GM21529 (cell line): Measurements from ENCODE around the gene OLIG2.

ENCODE experiments used
- ATAC-seq: cut with Tn5 transposase; IDR thresholded peaks from one replicate; pipeline ENCODE4 v1.9.1; 2021; ENCODE audit not compliant: unreplicated experiment

Gene OLIG2

DNA sequence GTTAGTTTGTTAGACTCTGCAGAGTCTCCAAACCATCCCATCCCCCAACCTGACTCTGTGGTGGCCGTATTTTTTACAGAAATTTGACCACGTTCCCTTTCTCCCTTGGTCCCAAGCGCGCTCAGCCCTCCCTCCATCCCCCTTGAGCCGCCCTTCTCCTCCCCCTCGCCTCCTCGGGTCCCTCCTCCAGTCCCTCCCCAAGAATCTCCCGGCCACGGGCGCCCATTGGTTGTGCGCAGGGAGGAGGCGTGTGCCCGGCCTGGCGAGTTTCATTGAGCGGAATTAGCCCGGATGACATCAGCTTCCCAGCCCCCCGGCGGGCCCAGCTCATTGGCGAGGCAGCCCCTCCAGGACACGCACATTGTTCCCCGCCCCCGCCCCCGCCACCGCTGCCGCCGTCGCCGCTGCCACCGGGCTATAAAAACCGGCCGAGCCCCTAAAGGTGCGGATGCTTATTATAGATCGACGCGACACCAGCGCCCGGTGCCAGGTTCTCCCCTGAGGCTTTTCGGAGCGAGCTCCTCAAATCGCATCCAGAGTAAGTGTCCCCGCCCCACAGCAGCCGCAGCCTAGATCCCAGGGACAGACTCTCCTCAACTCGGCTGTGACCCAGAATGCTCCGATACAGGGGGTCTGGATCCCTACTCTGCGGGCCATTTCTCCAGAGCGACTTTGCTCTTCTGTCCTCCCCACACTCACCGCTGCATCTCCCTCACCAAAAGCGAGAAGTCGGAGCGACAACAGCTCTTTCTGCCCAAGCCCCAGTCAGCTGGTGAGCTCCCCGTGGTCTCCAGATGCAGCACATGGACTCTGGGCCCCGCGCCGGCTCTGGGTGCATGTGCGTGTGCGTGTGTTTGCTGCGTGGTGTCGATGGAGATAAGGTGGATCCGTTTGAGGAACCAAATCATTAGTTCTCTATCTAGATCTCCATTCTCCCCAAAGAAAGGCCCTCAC lies at the start of gene OLIG2:
Gene OLIG2 (plus strand): TSS at position 447 of the 954 bp plus-strand sequence. CDS start 928 bp downstream, outside the sequence.
- no peak for ATAC-seq

DNA sequence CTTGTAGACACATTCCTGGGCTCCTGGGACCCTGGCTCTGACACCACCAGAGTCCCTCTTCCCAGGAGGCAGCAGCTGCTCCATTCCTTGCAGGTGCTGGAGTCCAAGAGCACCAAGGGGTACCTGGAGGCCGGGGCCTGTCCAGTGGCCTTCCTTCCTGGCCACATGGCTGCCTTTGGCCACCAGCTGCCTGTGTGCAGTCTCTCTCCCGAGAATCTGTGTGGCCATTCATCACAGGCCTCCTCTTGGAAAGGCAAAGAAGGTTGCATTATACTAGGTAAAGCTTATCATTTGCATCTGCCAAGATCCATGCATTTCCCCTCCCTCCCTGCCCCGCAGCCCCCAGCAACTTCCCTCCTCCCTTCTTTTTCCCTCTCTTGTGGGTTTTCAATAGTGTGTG lies 48.9 kb upstream of the OLIG2 start:
- ATAC-seq, result no peak

DNA sequence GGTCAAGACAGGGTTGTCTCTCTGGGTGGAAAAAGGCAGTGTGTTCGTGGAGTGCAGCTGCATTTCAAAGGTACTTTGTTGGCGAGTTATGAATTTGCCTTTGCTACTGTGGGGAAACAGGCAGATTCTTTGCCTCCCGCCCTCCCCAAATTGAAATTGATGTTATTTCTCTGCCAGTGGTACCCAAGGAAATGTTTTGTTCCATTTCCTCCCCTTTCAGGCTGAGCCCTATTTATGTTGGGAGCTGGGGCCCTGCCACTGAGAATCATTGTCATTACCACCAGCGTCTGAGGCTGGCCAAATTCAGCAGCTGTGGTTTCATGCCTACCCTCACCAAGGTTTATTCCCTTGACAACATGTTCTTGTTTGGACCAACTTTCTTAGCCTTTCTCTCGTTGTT lies 48.5 kb upstream of the OLIG2 start:
- ATAC-seq, result no peak

DNA sequence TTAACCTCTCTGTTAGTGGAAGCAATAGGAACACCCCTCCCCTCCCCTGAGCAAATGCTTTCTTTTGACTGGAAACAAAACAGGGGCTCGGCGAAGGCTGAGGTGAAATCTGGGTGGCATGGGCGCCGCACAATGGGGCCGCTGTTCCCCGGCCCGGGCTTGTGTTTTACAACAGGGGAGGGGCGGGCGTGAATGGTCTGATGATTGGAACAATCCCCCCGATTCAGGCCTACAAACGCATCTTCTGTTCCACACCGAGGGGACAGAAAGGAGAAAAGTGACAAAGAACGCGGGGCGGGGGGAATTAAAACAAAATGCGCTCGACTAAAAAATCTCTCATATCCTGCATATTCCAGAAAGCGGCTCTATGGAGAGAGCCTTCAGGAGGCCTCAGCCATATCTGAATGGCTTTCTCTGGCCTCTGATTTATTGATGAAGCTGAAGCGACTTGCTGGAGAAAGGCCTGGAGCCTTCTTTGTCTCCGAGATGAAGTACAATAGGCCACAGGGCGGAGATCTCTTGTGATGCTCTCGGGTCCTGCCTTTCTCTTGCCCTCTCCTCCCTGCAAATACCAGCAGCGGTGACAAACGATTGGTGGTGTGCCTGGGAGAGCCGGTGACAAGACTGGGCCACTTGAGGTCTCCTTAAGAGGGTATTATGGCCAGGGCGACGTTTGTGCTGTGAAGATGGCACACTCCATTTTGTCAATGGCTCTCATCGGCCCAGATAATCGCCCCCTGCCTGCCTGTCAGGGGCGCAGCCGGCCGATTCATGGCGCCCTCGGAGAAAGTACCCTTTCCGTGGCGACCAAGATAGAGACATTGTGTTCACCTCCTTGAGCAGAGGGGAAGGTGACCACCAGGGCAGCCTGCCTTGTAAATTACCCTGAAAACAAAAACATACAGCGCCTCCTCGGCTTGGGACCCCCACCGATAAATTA lies 47.1 kb upstream of the OLIG2 start:
- no peak for ATAC-seq

DNA sequence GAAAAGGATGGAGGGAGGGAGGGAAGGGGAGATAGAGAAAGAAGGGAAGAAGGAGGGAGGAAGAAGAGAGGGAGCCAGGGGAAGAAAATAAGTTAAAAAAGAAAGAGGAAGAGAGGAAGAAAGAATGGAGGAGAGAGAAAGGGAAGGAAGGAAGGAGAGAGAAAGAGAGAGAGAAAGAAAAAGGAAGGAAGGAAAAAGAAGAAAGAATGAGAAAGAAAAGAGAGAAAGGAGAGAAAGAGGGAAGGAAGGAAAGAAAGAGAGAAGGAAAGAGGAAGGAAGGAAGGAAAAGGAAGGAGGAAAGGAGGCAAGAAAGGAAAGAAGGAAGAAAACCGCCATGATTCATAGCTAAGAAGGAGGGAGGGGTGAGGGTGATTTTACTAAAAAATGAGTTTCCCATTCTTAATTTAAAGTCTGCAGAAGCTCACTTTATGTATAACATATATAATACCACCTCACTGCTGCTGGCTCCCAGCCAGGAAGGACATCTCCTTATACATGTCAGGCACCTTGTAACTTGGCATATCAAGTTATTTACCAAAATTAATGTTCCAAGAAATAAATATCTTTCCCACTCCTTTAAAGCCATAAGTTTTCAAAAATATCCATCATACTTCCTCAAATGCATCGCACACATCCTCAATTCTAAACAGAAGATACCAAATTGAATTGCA lies 46.0 kb upstream of the OLIG2 start:
- no peak for ATAC-seq

DNA sequence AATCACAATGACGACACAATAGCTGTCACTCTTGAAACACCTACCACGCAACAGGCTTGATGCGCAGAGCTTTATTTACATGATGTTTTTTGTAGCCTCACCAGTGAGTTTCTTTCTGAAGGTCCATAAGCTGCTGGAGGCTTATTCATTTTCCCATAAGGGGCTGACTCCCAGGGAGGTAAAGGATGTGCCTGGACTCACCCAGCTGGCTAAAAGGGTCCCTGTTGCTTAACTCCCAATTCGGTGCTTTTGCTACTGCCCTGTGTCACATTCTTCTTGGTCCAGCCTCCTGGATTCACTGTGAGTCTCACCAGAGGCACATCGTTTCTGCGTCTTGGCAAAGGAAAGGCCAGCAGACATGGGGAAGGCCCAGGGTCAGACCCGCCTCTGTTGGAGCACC lies 44.6 kb upstream of the OLIG2 start:
- ATAC-seq, result no peak

DNA sequence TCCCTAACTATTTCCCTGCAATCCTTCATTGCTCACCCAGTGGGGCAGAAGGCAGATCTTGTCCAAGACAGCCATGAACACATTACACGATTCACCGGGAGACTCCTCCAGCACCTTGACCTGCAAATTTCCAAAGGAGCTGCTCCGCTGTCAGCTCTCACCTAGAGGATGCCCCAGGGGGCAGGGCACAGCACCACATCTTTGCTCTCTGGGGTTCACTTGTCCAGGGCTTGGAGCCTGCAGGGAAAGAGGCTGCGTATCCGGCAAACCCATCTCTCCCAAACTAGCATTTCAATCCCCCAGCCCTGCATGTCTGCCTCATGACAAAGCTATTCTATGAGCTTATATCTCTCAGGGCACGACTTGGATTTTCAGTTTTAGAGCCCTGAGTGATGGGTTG lies 35.1 kb upstream of the OLIG2 start:
- no peak for ATAC-seq

DNA sequence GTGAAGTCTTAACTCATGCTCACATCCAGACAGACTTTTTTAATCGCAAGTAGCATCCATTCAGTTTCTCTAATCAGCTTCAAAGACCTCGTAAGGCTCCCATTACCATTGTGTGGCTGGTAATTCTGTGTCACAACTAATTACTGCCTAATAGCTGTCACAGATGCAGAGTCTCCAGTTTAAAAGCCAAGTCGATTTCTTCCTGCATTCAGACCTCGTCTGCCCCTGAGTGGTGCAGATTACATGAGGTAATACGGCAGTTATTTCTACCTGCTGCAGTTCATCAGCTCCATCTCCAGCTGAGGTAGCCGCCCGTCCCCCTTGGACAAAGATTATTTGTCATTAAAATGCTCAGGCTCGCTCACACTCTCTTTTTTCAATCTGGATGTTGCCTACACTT lies 34.4 kb upstream of the OLIG2 start:
- no peak for ATAC-seq

DNA sequence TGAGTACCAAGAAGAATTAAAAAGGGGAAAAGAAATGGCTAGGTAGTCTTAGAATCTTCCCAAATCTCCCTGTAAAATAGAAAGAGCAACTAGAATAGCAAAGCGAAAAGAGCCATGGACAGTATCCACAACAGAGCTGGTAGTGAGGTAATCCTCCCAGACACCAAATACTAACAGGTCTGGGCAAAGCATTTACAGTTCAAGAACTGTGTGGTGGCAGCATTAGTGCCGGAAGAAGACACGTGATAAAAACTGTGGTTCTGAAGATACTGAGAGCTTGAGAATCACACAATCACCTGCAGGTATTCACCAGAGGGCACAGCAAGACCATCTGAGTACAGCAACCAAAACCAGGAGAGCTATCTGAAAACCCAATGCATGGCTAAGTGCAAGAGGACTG lies 31.8 kb upstream of the OLIG2 start:
- no peak for ATAC-seq

DNA sequence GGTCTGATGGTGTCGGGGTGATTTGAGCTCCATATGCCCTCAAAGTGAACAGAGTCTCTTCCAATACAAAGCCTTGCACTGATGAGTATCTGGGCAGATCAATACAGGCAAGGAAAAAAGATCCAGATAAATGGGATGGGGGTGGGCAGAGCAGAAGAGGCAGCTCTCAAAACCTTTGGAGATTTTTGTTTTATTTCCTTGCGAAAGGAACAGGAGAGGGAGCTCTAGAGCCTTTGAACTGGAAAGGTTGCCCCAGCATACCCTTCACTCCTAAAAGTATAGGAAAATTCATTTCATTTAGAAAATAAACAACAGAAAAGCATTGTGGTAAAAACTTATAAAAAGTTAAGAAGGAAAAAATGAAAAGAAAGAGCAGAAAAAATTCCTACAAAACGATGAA lies 31.4 kb upstream of the OLIG2 start:
- ATAC-seq, result no peak

DNA sequence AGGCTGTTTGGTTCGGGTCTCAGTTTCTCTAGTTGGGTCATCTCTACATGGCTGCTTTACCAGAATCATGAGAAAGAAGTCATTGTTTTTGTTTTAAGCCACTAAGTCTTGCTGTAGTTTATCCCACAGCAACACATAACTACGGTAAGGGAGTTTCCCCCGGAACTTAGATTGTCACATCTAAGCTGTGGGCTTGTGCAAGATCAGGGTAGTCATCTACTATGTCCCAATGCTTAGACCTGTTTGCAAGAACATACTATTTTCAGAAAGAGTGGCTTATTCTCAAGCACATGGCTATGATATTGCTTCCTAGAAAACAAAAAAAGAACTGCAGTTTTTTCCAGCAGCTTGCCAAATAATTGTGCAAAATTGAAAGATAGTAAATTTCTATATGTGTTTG lies 18.0 kb upstream of the OLIG2 start:
- no peak for ATAC-seq

DNA sequence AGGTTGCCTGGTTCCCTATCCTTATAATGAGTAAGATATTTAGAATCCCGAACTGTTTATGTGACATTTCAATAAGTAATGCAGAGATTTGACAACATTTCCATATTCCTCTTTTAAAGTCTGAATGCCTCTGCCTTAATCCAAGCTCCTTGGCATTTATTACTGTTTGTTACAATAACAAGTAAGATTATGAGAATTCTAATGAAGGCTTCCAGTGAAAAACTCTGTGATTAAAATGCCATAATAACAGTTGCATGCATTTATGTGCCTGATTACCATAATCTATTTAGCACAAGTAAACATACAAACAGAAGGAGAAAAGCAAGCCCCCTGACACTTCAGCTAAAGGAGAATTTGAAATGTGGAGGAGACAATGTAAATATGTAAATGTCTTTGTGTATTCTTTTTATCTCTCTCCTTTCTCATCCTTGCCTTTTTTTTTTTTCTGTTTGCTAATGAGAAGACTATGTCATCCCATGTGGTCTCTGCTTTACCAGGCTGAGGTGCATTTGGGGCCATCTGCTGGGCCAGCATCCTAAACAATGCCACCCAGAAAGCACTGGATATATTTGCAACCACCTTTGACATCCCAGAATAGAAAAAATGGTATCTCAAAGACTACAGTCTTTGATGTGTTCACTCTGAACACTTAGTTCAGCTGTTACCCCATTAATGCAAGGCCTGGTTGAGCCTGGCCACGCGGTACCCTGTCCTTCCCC lies 17.2 kb upstream of the OLIG2 start:
- no peak for ATAC-seq

DNA sequence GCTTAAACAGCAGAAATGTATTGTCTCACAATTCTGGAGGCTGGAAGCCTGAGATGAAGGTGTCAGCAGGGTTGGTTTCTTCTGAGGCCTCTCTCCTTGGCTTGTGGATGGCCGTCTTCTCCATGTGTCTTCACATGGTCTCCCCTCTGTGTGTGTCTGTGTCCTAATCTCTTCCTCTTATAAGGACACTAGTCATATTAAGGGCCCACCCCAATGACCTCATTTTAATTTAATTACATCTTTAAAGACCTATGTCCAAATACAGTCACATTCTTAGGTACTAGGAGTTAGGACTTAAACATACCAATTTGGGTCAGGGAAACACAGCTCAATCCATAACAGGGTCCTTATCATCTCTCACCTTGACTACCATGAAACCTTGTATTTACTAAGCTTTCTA lies 14.8 kb upstream of the OLIG2 start:
- no peak for ATAC-seq

DNA sequence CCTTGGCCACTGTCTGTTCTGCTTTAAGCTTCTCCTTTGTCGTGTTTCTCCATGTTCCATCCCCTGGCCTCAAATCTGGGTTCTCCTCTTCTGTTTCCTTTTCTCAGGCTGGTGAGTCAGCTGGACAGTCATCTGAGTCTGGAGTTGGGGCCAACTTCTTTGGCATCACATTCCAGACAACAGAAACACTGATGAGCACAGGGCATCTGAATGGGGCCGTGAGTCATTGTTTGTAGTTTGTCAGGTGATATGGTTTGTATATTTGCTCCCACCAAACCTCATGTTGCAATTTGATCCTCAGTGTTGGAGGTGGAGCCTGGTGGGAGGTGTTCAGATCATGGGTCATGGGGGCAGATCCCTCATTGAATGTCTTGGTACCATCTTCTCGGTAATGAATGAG lies 14.3 kb upstream of the OLIG2 start:
- ATAC-seq, result no peak

DNA sequence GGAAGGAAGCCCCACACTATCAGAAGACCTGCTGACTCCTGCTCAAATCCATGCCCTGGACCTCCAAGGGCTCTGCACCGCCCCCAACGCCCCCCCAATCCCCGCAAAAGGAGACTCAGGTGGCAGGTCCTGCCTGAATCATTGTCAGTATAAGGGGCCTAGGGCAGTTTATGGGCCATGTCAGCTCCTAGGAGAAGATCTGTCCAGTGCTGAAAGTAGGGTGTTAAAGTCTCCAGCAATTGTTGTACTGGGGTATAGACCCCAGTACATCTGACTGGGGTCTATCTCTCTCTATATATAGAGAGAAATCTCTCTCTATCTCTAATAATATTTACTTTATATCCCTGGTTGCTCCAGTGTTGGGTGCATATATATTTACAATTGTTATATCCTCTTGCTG lies 12.1 kb upstream of the OLIG2 start:
- no peak for ATAC-seq

DNA sequence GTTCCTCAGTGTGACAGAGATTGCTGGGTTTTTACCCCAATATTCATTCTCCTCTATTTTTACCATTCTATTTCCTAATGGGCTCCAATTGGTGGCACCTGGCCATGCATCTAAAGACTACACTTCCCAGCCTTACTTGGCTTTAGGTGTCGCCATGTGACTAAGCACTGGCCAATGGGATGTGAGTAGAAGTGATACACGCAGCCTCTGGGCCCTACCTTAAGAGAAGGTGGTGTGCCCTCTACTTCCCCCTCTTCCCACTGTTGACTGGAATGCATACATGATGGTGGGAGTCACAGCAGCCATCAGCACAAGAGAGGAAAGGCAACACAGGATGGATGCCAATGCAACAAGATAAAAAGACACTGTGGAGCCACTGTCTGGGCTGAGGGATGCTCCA lies 11.4 kb upstream of the OLIG2 start:
- no peak for ATAC-seq

DNA sequence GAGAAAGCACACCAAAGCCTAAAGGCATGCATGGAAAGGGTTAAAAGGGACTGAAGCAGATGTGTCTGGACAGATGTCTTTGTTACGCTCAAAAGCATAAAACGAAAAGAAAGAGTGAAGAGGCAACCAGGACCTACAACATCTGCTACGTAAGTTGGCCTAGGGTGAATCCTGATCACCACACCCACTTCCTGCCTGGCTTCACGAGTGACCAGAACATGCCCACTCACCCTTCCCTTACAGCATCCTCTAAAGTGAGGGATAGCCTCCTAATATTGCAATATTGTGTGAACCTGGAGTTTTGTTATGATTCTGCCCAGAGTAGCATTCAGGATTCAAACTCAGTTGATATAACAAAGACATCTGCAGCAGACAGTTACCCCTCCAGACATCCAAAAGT lies 10.6 kb upstream of the OLIG2 start:
- no peak for ATAC-seq

DNA sequence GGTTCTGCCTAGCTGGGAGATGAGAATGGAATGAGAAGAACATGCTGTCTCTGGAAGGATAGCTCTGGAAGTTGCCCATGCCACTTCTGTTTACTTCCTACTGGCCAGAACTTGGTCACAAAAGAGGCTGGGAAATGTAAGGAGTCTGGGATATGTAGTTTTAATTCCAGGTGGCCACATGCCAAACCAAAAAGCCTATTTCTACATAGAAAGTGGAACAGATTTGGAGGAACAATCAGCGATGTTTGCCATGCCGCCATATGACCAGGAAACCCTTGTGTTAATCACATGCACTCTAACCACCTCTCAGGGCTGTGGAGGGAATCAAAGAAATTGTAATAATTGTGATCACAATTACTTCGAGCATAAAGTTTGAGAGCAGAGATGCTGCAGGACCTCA lies 10.0 kb upstream of the OLIG2 start:
- ATAC-seq, result no peak

DNA sequence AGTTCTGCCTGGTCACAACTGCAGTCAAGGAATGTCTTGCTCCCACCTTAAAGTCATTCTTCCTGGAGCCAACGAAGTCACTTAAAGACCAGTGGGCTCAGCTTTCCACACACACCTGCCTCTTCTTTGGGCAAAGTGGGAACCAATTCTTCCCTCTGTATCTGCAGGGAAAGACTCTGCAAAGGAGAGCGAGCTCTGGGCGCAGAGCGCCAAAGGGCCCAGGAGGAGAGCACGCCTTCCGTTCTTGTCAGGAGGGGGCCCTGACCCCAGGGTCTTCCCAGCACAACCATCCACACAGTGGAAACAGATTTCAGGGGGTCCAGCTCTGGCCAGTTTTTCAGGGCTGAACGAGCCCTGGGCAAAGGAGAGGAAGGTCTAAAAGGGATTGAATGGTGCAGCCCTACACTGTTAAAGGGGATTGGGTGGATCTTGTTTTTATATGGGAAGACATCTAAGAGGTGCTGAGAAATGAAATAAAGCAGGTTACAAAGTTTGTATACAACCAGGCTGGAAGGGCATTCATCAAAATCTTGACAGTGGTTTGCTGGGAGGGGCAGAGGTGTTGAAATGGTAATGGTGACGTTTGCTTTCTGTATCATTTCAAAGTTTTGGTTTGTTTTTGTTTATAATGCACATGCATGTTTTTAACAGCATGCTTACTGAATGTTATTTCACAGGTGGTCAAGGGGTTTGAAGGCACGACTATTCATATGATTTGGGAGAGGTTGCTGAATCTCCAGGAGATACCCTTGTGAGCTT lies 6.8 kb upstream of the OLIG2 start:
- ATAC-seq, result no peak

DNA sequence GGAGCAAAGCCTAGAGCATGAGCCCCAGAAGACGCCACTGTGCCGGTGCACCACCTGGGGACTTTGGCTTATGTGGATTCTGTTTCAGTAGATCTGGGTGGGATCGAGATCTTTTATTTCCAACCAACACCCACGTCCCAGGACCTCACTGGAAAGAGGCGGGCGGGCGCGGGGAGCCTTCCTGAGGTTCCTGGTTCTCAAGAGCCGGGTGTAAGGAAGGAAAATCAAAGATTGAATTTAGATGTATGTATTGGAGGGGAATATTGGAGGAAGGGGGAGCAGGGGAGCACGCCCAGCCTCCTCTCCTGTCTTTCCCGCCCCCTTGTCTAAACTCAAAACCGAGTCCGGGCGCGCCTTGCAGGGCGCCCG lies 6.2 kb upstream of the OLIG2 start:
- no peak for ATAC-seq
